ENCODE measurements around the gene CCDC69.

DNA sequence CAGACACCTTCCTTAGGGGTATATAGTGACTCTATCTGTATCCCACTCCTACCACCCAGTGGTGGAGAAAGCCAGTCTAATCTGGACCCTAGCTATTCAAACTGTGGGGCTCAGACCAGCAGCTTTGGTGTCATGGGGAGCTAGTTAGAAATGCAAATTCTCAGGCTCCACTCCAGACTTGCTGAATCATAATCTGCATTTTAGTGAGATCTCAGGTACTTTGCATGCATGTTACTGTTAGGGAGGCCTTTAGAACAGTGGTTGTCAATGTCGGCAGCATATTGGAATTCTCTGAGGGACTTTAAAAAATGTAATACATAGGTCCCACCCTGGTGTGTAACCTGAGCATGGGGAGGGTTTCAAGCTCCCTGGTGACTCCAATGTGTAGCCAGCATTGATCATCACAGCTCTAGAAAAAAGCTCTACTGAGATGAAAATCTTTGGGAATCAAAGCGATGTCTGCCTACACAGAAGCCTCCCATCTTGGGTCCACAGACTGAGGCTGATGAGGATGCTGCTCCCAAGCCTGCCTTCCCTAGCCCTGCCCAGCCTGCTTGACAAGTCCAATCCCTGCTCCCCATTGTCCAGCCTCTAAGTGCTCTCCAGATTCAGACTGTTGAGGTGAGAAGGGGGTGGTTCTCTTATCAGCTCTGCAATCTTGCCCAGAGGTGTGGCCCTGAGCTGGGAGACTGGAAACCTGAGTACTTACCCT lies 17.2 kb upstream of the CCDC69 start:
- no peak for TF ChIP-seq POLR2A (IDR thresholded peaks at IDR 0.05; ENCODE audit: low read length)
- TF ChIP-seq GATA1 (IDR thresholded peaks at IDR 0.05; ENCODE audit: low read depth, low read length) = no peak

Measured in erythroblast (primary cell).